ENCODE data around the gene TRIM54.

The TRIM54 gene

GRCh38 chr2:27281855-27282559, at the start of gene TRIM54:
TSS of gene TRIM54 (plus strand) at chr2:27282429. CDS start at chr2:27282732, 303 bp downstream.
- Histone ChIP-seq H3K27ac (ENCODE audit: extremely low read depth, low read depth, low read length) (no peak within 1 kb of the TSS), H3K4me1 (ENCODE audit: control insufficient read depth, insufficient read depth, low read length) (no peaks in the 10 kb centered on the region; the same call in 1 of the 2 replicates), H3K36me3 (ENCODE audit: control insufficient read depth in 2 of 2, insufficient read depth in 1 of 2, low read length in 2 of 2) (no peaks in the 10 kb centered on the region), H3K4me3 (ENCODE audit: low read depth, low read length) (no peak within 1 kb of the TSS), H3K9me3 (ENCODE audit: control insufficient read depth, insufficient read depth, low read depth, low read length) (no peaks in the 10 kb centered on the region)
- CTCF ChIA-PET, result interaction anchor here (0.6 to 7.9 kb wide), 10 partner anchors 11 to 299 kb away, joined by 3 to 211 read pairs (median 6); partner anchors contain the start of gene SLC30A3
- no peak for TF ChIP-seq KLF1 (tag by site-specific recombination; IDR thresholded peaks at IDR 0.05)
- TF ChIP-seq ZBTB17 (tag by site-specific recombination; IDR thresholded peaks at IDR 0.05), result no peak
- no peak for TF ChIP-seq ZNF654 (tag by site-specific recombination; IDR thresholded peaks at IDR 0.05; ENCODE audit: low read depth)
- no peak for TF ChIP-seq ZNF16 (tag by site-specific recombination; IDR thresholded peaks at IDR 0.05; ENCODE audit: low read depth)
- no peak for TF ChIP-seq ZNF341 (tag by site-specific recombination; IDR thresholded peaks at IDR 0.05; ENCODE audit: low read depth)
- no peak for TF ChIP-seq ZNF202 (tag by site-specific recombination; IDR thresholded peaks at IDR 0.05; ENCODE audit: borderline replicate concordance)
- no peak for TF ChIP-seq RBAK (tag by site-specific recombination; IDR thresholded peaks at IDR 0.05)
- TF ChIP-seq ZNF626 (tag by site-specific recombination; IDR thresholded peaks at IDR 0.05), result no peak
- TF ChIP-seq ZNF157 (tag by site-specific recombination; IDR thresholded peaks at IDR 0.05), result no peak
- TF ChIP-seq ZSCAN5A (tag by site-specific recombination; IDR thresholded peaks at IDR 0.05), result no peak
- TF ChIP-seq MEIS1 (CRISPR knock-in tag; IDR thresholded peaks at IDR 0.05; ENCODE audit: borderline replicate concordance), result no peak
- no peak for TF ChIP-seq ATF2 (tag by site-specific recombination; IDR thresholded peaks at IDR 0.05; ENCODE audit: low read depth)
- TF ChIP-seq PRDM6 (tag by site-specific recombination; IDR thresholded peaks at IDR 0.05), result no peak
- no peak for TF ChIP-seq ZNF37A (tag by site-specific recombination; IDR thresholded peaks at IDR 0.05)
- TF ChIP-seq ZNF513 (tag by site-specific recombination; IDR thresholded peaks at IDR 0.05), result no peak
- no peak for TF ChIP-seq ZNF292 (tag by site-specific recombination; IDR thresholded peaks at IDR 0.05; ENCODE audit: borderline replicate concordance, low read depth)
- TF ChIP-seq ZNF274 (IDR thresholded peaks at IDR 0.05; ENCODE audit: low read length), result no peak
- no peak for TF ChIP-seq ZNF274 (tag by site-specific recombination; IDR thresholded peaks at IDR 0.05; ENCODE audit: borderline replicate concordance)
- TF ChIP-seq ELK4 (IDR thresholded peaks at IDR 0.05; ENCODE audit: borderline replicate concordance, low read depth, low read length), result no peak
- TF ChIP-seq ZNF521 (tag by site-specific recombination; IDR thresholded peaks at IDR 0.05), result no peak
- POLR2A ChIA-PET, result no interaction called here
